ENCODE data around the gene KLHL21. TPM values are rescaled to one million over a fixed set of nuclear protein-coding genes. Genes with fewer than 3 reads are reported as not detected.

KLHL21 gene
- total and polyA plus RNA-seq, 9 of the 15 experiments (the other 6 are each of a cell fraction or from before 2014, with no cell fraction given) = 2.1 to 42.1 (median 17.5) TPM

DNA sequence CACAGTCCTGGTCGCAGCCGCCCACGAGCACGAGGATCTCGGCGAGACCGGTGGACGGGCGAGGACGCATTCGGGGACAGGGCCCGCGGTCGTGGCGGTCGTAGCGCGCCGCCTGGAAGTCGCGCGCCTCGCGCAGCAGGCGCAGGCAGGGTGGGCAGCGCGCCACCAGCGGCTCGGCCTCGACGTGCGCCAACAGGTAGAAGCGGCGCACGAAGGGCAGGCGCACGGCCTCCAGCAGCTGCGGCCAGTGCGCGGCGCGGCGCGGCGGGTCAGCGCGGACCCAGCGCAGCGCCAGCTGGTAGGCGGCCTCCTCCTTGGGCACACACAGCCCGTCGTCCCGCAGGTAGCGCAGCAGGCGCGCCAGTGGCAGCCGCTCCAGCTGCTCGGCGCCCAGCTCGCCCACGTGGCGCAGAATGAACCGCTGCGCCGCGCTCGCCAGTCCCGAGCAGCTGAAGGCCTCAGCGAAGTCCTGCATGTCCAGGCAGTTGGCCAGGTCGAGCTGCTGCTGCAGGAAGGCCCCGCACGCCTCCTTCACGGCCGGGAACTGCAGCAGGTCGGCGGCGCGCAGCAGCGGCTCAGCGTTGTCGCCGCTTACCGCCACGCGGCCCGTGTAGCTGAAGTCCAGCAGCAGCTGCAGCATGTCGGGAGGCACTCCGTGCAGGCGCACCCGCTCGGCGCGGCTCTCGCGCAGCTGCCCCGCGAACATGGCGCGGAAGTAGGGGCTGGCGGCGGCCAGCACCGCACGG, 573 bp downstream of the KLHL21 start:
- Histone ChIP-seq H3K79me2 (ENCODE audit: control insufficient read depth, insufficient read depth, low read length) (peaks cover 53% of the 10 kb centered on the region), H3K9me1 (ENCODE audit: control insufficient read depth, insufficient read depth, low read length) (peaks cover 20% of the 10 kb centered on the region), H3K4me1 (replicated peaks in 1 of 2; ENCODE audit: control insufficient read depth in 2 of 2, insufficient read depth in 2 of 2, low read length in 2 of 2) (peaks cover 38 to 63% of the 10 kb centered on the region in 2 experiments), H3K4me3 (peak overlapping the region; percentile 89), H4K20me1 (replicated peaks; ENCODE audit: control insufficient read depth, insufficient read depth, low read length) (peaks cover 40% of the 10 kb centered on the region), H3K36me3 (ENCODE audit: control insufficient read depth, insufficient read depth, low read length) (peaks cover 35% of the 10 kb centered on the region; the same call in 2 of the 3 replicates), H3K9ac (ENCODE audit: insufficient read depth in 1 of 2, low read depth in 2 of 2, low read length in 2 of 2) (peak overlapping the region; percentile 93 to 100), H3K9me3 (replicated peaks; ENCODE audit: control insufficient read depth, insufficient read depth, low read depth, low read length) (no peaks in the 10 kb centered on the region), H2AFZ (ENCODE audit: low read depth, low read length) (peak overlapping the region; percentile 83), H3K4me2 (ENCODE audit: insufficient read depth, low read length) (peak overlapping the region; percentile 99), H3K27ac (ENCODE audit: extremely low read depth, low read depth, low read length) (peak overlapping the region; percentile 99), H3K27me3 (ENCODE audit: control insufficient read depth in 2 of 2, insufficient read depth in 2 of 2, low read length in 2 of 2) (no peaks in the 10 kb centered on the region)
- intact Hi-C loops (cut with micrococcal nuclease) = loop anchor here (1.0 to 2.0 kb wide), 3 partner anchors 11 to 48 kb away; partner anchors contain the start of genes NOL9 and PHF13
- under 1% methylated on average over 102 of the region's 103 CpGs for WGBS (ENCODE audit: insufficient coverage, low coverage, missing lambda C conversion rate)
- FAIRE-seq (no peak), DNase-seq (ENCODE audit: extremely low read depth in 1 of 4, low spot score in 3 of 4) (peak in 2 of 4 experiments; percentile 54 to 60), ATAC-seq (peak; percentile 62)
- CTCF ChIA-PET (ENCODE audit: low intra/inter-chr PET ratio) = no interaction called here
- no TSS peak for BruUV-seq (replicated peaks)
- in situ Hi-C loops (cut with MboI) = no loop called here
- POLR2A ChIA-PET = interaction anchor here (0.6 to 10.7 kb wide), 15 partner anchors 8 to 88 kb away, joined by 3 to 221 read pairs (median 4); partner anchors contain the start of genes PHF13 and ZBTB48
- TF ChIP-seq PHF8 (IDR thresholded peaks at IDR 0.05; ENCODE audit: borderline replicate concordance, low read length) (peak; percentile 41; the same call in 1 of the 2 replicates), RBM25 (IDR thresholded peaks at IDR 0.05; ENCODE audit: low read depth, low read length, severe bottlenecking) (no peak), ZNF239 (CRISPR knock-in tag; IDR thresholded peaks at IDR 0.05) (peak; percentile 31; the same call in 1 of the 2 replicates), ZNF165 (CRISPR knock-in tag; IDR thresholded peaks at IDR 0.05; ENCODE audit: borderline replicate concordance) (0 out of 2 replicates have a peak, but pooled peaks have one; percentile 46), POU5F1 (IDR thresholded peaks at IDR 0.05; ENCODE audit: borderline replicate concordance, low read depth, low read length, partially characterized antibody) (no peak)
- TF ChIP-seq, protein P1, sequence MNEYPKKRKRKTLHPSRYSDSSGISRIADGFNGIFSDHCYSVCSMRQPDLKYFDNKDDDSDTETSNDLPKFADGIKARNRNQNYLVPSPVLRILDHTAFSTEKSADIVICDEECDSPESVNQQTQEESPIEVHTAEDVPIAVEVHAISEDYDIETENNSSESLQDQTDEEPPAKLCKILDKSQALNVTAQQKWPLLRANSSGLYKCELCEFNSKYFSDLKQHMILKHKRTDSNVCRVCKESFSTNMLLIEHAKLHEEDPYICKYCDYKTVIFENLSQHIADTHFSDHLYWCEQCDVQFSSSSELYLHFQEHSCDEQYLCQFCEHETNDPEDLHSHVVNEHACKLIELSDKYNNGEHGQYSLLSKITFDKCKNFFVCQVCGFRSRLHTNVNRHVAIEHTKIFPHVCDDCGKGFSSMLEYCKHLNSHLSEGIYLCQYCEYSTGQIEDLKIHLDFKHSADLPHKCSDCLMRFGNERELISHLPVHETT (CRISPR knock-in tag; conservative IDR thresholded peaks at IDR 0.05 in 1 of 2, IDR thresholded peaks at IDR 0.05 in 1 of 2) = no peak
- TF ChIP-seq, protein P2, sequence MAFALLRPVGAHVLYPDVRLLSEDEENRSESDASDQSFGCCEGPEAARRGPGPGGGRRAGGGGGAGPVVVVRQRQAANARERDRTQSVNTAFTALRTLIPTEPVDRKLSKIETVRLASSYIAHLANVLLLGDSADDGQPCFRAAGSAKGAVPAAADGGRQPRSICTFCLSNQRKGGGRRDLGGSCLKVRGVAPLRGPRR (CRISPR knock-in tag; IDR thresholded peaks at IDR 0.05) = no peak
- TF ChIP-seq, protein P3, sequence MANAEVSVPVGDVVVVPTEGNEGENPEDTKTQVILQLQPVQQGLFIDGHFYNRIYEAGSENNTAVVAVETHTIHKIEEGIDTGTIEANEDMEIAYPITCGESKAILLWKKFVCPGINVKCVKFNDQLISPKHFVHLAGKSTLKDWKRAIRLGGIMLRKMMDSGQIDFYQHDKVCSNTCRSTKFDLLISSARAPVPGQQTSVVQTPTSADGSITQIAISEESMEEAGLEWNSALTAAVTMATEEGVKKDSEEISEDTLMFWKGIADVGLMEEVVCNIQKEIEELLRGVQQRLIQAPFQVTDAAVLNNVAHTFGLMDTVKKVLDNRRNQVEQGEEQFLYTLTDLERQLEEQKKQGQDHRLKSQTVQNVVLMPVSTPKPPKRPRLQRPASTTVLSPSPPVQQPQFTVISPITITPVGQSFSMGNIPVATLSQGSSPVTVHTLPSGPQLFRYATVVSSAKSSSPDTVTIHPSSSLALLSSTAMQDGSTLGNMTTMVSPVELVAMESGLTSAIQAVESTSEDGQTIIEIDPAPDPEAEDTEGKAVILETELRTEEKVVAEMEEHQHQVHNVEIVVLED (CRISPR knock-in tag; IDR thresholded peaks at IDR 0.05) = no peak
- TF ChIP-seq, protein P4, sequence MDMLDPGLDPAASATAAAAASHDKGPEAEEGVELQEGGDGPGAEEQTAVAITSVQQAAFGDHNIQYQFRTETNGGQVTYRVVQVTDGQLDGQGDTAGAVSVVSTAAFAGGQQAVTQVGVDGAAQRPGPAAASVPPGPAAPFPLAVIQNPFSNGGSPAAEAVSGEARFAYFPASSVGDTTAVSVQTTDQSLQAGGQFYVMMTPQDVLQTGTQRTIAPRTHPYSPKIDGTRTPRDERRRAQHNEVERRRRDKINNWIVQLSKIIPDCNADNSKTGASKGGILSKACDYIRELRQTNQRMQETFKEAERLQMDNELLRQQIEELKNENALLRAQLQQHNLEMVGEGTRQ (CRISPR knock-in tag; IDR thresholded peaks at IDR 0.05) = no peak; the same call in 1 of the 2 replicates
- TF ChIP-seq, protein P5, sequence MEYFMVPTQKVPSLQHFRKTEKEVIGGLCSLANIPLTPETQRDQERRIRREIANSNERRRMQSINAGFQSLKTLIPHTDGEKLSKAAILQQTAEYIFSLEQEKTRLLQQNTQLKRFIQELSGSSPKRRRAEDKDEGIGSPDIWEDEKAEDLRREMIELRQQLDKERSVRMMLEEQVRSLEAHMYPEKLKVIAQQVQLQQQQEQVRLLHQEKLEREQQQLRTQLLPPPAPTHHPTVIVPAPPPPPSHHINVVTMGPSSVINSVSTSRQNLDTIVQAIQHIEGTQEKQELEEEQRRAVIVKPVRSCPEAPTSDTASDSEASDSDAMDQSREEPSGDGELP (CRISPR knock-in tag; IDR thresholded peaks at IDR 0.05; ENCODE audit: borderline replicate concordance) = peak; percentile 79
- TF ChIP-seq, protein P6, sequence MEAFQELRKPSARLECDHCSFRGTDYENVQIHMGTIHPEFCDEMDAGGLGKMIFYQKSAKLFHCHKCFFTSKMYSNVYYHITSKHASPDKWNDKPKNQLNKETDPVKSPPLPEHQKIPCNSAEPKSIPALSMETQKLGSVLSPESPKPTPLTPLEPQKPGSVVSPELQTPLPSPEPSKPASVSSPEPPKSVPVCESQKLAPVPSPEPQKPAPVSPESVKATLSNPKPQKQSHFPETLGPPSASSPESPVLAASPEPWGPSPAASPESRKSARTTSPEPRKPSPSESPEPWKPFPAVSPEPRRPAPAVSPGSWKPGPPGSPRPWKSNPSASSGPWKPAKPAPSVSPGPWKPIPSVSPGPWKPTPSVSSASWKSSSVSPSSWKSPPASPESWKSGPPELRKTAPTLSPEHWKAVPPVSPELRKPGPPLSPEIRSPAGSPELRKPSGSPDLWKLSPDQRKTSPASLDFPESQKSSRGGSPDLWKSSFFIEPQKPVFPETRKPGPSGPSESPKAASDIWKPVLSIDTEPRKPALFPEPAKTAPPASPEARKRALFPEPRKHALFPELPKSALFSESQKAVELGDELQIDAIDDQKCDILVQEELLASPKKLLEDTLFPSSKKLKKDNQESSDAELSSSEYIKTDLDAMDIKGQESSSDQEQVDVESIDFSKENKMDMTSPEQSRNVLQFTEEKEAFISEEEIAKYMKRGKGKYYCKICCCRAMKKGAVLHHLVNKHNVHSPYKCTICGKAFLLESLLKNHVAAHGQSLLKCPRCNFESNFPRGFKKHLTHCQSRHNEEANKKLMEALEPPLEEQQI (IDR thresholded peaks at IDR 0.05) = no peak
